Stimulated activated CD8-positive, alpha-beta memory T cell treated with anti-CD3 and anti-CD28 coated beads, Interleukin-2, amount 100 ng/mL, for 48 hours (primary cell): Measurements from ENCODE around the gene NR1D2.
A peak's percentile ranks its signal among the peaks of the same experiment; 100 is the strongest.
"Not testable (repeated sequence)": the region's sequence is repeated elsewhere in the genome, so short reads cannot be mapped to it uniquely, and the experiment has no call there.

Source experiments
- DNase-seq, 2 donors: peaks; one replicate each; pipeline ENCODE4 v3.0.0-alpha.2; 2020; ENCODE audit warnings: low read depth in 2 of 2

Gene NR1D2

GRCh38 chr3:23944861-23945662 lies at the start of gene NR1D2:
NR1D2 (plus strand) TSS chr3:23945286; CDS start chr3:23945579, 293 bp downstream.
- DNase-seq: peak; percentile 63 to 72

- DNase-seq: no peak
These were observed 44.3 kb upstream of the NR1D2 start for GRCh38 chr3:23900744-23901143.

- DNase-seq: no peak
These were observed 40.5 kb upstream of the NR1D2 start for GRCh38 chr3:23904545-23904944.

GRCh38 chr3:23909341-23909740 lies 35.7 kb upstream of the NR1D2 start:
- DNase-seq: no peak

- DNase-seq: no peak
These were observed 33.7 kb upstream of the NR1D2 start for GRCh38 chr3:23911397-23911796.

GRCh38 chr3:23912335-23912734 lies 32.8 kb upstream of the NR1D2 start:
- DNase-seq: not testable (repeated sequence)

- DNase-seq: no peak
These were observed 31.9 kb upstream of the NR1D2 start for GRCh38 chr3:23913182-23913581.

GRCh38 chr3:23913873-23914743 lies 31.0 kb upstream of the NR1D2 start:
- DNase-seq: no peak

- DNase-seq: no peak
These were observed 29.5 kb upstream of the NR1D2 start for GRCh38 chr3:23915537-23916108.

GRCh38 chr3:23916152-23916885 lies 28.8 kb upstream of the NR1D2 start:
- DNase-seq: no peak

- DNase-seq: peak; percentile 90 to 94
These were observed 28.0 kb upstream of the NR1D2 start, which contains the start of the genes NKIRAS1 and RPL15 for GRCh38 chr3:23916886-23917678. NKIRAS1 (minus strand) TSS chr3:23916990; CDS start chr3:23910904, 6,086 bp downstream. RPL15 (plus strand) TSS chr3:23917132; CDS start chr3:23917860, 728 bp downstream.

GRCh38 chr3:23917679-23918303 lies 27.3 kb upstream of the NR1D2 start:
- DNase-seq: peak in 1 of 2 donors; percentile 65

- DNase-seq: not testable (repeated sequence)
These were observed 26.8 kb upstream of the NR1D2 start for GRCh38 chr3:23918331-23918730.

- DNase-seq: no peak
These were observed 25.5 kb upstream of the NR1D2 start for GRCh38 chr3:23919628-23920027.

GRCh38 chr3:23920151-23920655 lies 24.9 kb upstream of the NR1D2 start:
- DNase-seq: no peak

- no peak for DNase-seq
These were observed 24.0 kb upstream of the NR1D2 start for GRCh38 chr3:23921052-23921511.

- DNase-seq: no peak
These were observed 21.3 kb upstream of the NR1D2 start for GRCh38 chr3:23923786-23924185.

GRCh38 chr3:23926246-23926645 lies 18.8 kb upstream of the NR1D2 start:
- DNase-seq: no peak

GRCh38 chr3:23926736-23927135 lies 18.4 kb upstream of the NR1D2 start:
- no peak for DNase-seq

GRCh38 chr3:23928524-23928923 lies 16.6 kb upstream of the NR1D2 start:
- DNase-seq: no peak
